H1 (cell line): ENCODE data around the gene SLC2A4. TPM values are rescaled to one million over a fixed set of nuclear protein-coding genes. Genes with fewer than 3 reads are reported as not detected.
A peak's percentile ranks its signal among the peaks of the same experiment; 100 is the strongest.

Experiments
- CTCF ChIA-PET: fragments of 300-600 bp; sonication (Branson Sonifier 250); formaldehyde crosslinking; loops from one replicate; lab custom pipeline; 2021; ENCODE audit not compliant: partially characterized antibody; lab: Charles Lee
- POLR2A ChIA-PET: fragments of 300-600 bp; sonication (Branson Sonifier 250); formaldehyde crosslinking; loops from one replicate; lab custom pipeline; 2021; ENCODE audit warnings: inconsistent platforms; ENCODE audit not compliant: partially characterized antibody; lab: Charles Lee
- DNase-seq, 2 experiments: peaks; one replicate each; pipeline versions ENCODE4 v3.0.0 to v3.0.0-alpha.2; 2010 to 2022; ENCODE audit warnings: low spot score in 2 of 2, low read depth in 1 of 2, mixed read lengths in 1 of 2
- FAIRE-seq: peaks from 2 replicates; lab custom pipeline; 2011; peaks lifted over from hg19 to GRCh38; lab: Jason Lieb, UNC
- H2AFZ ChIP-seq: 2 replicates; pipeline ENCODE4 v1.8.1; 2012; ENCODE audit warnings: low read length, inconsistent platforms
- H2AK5ac ChIP-seq: 2 replicates; pipeline ENCODE4 v1.6.1; 2013; ENCODE audit warnings: low read depth, low read length
- H2BK120ac ChIP-seq: replicated peaks from 2 replicates; pipeline ENCODE3; 2013; ENCODE audit warnings: low read depth, low read length, inconsistent platforms
- H2BK12ac ChIP-seq: 2 replicates; pipeline ENCODE4 v1.6.1; 2013; ENCODE audit warnings: low read depth, low read length
- H2BK15ac ChIP-seq: 2 replicates; pipeline ENCODE4 v1.6.1; 2013; ENCODE audit warnings: low read length
- H2BK20ac ChIP-seq: 2 replicates; pipeline ENCODE4 v1.6.1; 2013; ENCODE audit warnings: low read length
- H2BK5ac ChIP-seq: 2 replicates; pipeline ENCODE4 v1.6.1; 2013; ENCODE audit warnings: low read depth, low read length
- H3K14ac ChIP-seq: 2 replicates; pipeline ENCODE4 v1.6.1; 2013; ENCODE audit warnings: inconsistent platforms; ENCODE audit not compliant: insufficient read length
- H3K18ac ChIP-seq: 2 replicates; pipeline ENCODE4 v1.6.1; 2013; ENCODE audit warnings: low read length; ENCODE audit errors: extremely low read depth
- H3K23ac ChIP-seq: 2 replicates; pipeline ENCODE4 v1.6.1; 2013; ENCODE audit warnings: inconsistent platforms; ENCODE audit not compliant: insufficient read length
- H3K23me2 ChIP-seq: 2 replicates; pipeline ENCODE4 v1.6.1; 2013; ENCODE audit warnings: low read depth, low read length
- H3K27ac ChIP-seq: 2 replicates; pipeline ENCODE4 v1.6.1; 2011; ENCODE audit warnings: low read depth, low read length, inconsistent platforms
- H3K27me3 ChIP-seq, 4 experiments: replicated peaks in 1 of 4; 1 replicate in 1 of 4; 2 replicates in 3 of 4; pipeline versions ENCODE4 v1.6.1 to v1.8.1; 2011 to 2013; ENCODE audit warnings: low read length in 3 of 4, mild to moderate bottlenecking in 3 of 4, inconsistent platforms in 2 of 4, mixed read lengths in 2 of 4, moderate library complexity in 1 of 4; ENCODE audit not compliant: control insufficient read depth in 3 of 4, insufficient read depth in 3 of 4; ENCODE audit errors: extremely low read depth in 1 of 4
- H3K36me3 ChIP-seq, 4 experiments: 2 replicates each; pipeline versions ENCODE4 v1.6.1 to v1.8.1; 2011 to 2013; ENCODE audit warnings: mild to moderate bottlenecking in 4 of 4, low read length in 3 of 4, moderate library complexity in 2 of 4, control low read depth in 1 of 4, inconsistent platforms in 1 of 4; ENCODE audit not compliant: insufficient read depth in 4 of 4, control insufficient read depth in 2 of 4
- H3K4ac ChIP-seq: replicated peaks from 2 replicates; pipeline ENCODE3; 2013; ENCODE audit warnings: low read length, low read depth, mixed read lengths, inconsistent platforms; ENCODE audit not compliant: insufficient read length
- H3K4me1 ChIP-seq, 4 experiments: replicated peaks in 1 of 4; 1 replicate in 1 of 4; 2 replicates in 3 of 4; pipeline versions ENCODE4 v1.6.1 to v1.8.1; 2011 to 2013; ENCODE audit warnings: low read length in 3 of 4, inconsistent platforms in 2 of 4, mixed read lengths in 1 of 4; ENCODE audit not compliant: insufficient read depth in 4 of 4, control insufficient read depth in 3 of 4
- H3K4me2 ChIP-seq, 2 experiments: 2 replicates each; pipeline versions ENCODE4 v1.6.1 to v1.8.1; 2011 to 2013; ENCODE audit warnings: low read depth in 2 of 2, low read length in 2 of 2, control low read depth in 1 of 2, inconsistent platforms in 1 of 2, mild to moderate bottlenecking in 1 of 2; ENCODE audit not compliant: insufficient read depth in 1 of 2
- H3K4me3 ChIP-seq, 4 experiments: fragments of 200-600, 300-600 bp in 1 of 4; sonication (generic), shearing (Covaris generic), sonication (Bioruptor Twin) in 1 of 4; 2 replicates each; pipeline versions ENCODE4 v1.5.1 to v1.8.1; 2011 to 2016; ENCODE audit warnings: low read length in 4 of 4, low read depth in 3 of 4, control low read depth in 2 of 4, inconsistent platforms in 2 of 4, mild to moderate bottlenecking in 2 of 4, mixed read lengths in 1 of 4, moderate library complexity in 1 of 4; ENCODE audit not compliant: insufficient read depth in 2 of 4; ENCODE audit errors: extremely low read depth in 1 of 4
- H3K56ac ChIP-seq: replicated peaks from 2 replicates; pipeline ENCODE3; 2013; ENCODE audit warnings: low read depth, mild to moderate bottlenecking, mixed read lengths, low read length, inconsistent platforms; ENCODE audit not compliant: insufficient read length
- H3K79me1 ChIP-seq: 2 replicates; pipeline ENCODE4 v1.6.1; 2013; ENCODE audit warnings: low read depth, low read length, control low read depth
- H3K79me2 ChIP-seq, 2 experiments: 2 replicates each; pipeline versions ENCODE4 v1.6.1 to v1.8.1; 2012 to 2013; ENCODE audit warnings: low read length in 2 of 2, mild to moderate bottlenecking in 2 of 2, inconsistent platforms in 1 of 2; ENCODE audit not compliant: insufficient read depth in 2 of 2, control insufficient read depth in 1 of 2
- H3K9ac ChIP-seq, 4 experiments: replicated peaks in 1 of 4; 1 replicate in 1 of 4; 2 replicates in 3 of 4; pipeline versions ENCODE4 v1.6.1 to v1.8.1; 2011 to 2013; ENCODE audit warnings: low read depth in 3 of 4, low read length in 3 of 4, control low read depth in 2 of 4, mild to moderate bottlenecking in 2 of 4, moderate library complexity in 2 of 4, inconsistent platforms in 1 of 4; ENCODE audit errors: extremely low read depth in 1 of 4
- H3K9me3 ChIP-seq, 2 experiments: 2 replicates each; pipeline versions ENCODE4 v1.6.1 to v1.8.1; 2012 to 2013; ENCODE audit warnings: mild to moderate bottlenecking in 2 of 2, moderate library complexity in 2 of 2, control low read depth in 1 of 2, inconsistent platforms in 1 of 2, low read depth in 1 of 2, low read length in 1 of 2, mixed read lengths in 1 of 2; ENCODE audit not compliant: insufficient read depth in 2 of 2
- H4K20me1 ChIP-seq, 2 experiments: replicated peaks in 1 of 2; 2 replicates each; pipeline versions ENCODE3 to v1.8.1; 2011 to 2013; ENCODE audit warnings: inconsistent platforms in 2 of 2, low read length in 2 of 2, mild to moderate bottlenecking in 1 of 2; ENCODE audit not compliant: insufficient read depth in 2 of 2, control insufficient read depth in 1 of 2
- H4K5ac ChIP-seq: 2 replicates; pipeline ENCODE4 v1.6.1; 2013; ENCODE audit warnings: low read length, low read depth, mixed read lengths, inconsistent platforms; ENCODE audit not compliant: insufficient read length
- H4K8ac ChIP-seq: 2 replicates; pipeline ENCODE4 v1.8.0; 2013; ENCODE audit warnings: mild to moderate bottlenecking, moderate library complexity, low read length, inconsistent platforms; ENCODE audit not compliant: insufficient read depth; ENCODE audit errors: extremely low read depth
- H4K91ac ChIP-seq: replicated peaks from 2 replicates; pipeline ENCODE3; 2013; ENCODE audit warnings: low read length, mixed read lengths, inconsistent platforms; ENCODE audit not compliant: insufficient read length
- JUND ChIP-seq: IDR thresholded peaks from 2 replicates; pipeline ENCODE4 v1.6.1; 2011; ENCODE audit warnings: mild to moderate bottlenecking, improper control_type of control experiment, low read length
- NRF1 ChIP-seq: IDR thresholded peaks from 2 replicates; pipeline ENCODE4 v1.6.1; 2011; ENCODE audit warnings: mild to moderate bottlenecking, low read depth, low read length, improper control_type of control experiment
- SIRT6 ChIP-seq: IDR thresholded peaks from one replicate; pipeline ENCODE4 v1.7.1; 2012; ENCODE audit warnings: low read length, inconsistent platforms
- SP4 ChIP-seq: IDR thresholded peaks from 2 replicates; pipeline ENCODE4 v1.6.1; 2012; ENCODE audit warnings: low read length, inconsistent platforms
- TAF1 ChIP-seq: IDR thresholded peaks from 2 replicates; pipeline ENCODE4 v1.6.1; 2011; ENCODE audit warnings: mild to moderate bottlenecking, low read depth, low read length
- WGBS, 2 experiments: shearing (Covaris generic) in 1 of 2; methylation state at CpG; one replicate each; pipeline versions ENCODE4 v1.1.6 to v1.1.7; 2013 to 2015; ENCODE audit warnings: low lambda C conversion rate in 2 of 2, mixed read lengths in 2 of 2, inconsistent platforms in 1 of 2, low coverage in 1 of 2, missing lambda C conversion rate in 1 of 2; ENCODE audit not compliant: insufficient replicate concordance in 2 of 2, insufficient coverage in 1 of 2, insufficient read length in 1 of 2; ENCODE audit errors: extremely low coverage in 1 of 2, missing lambda C conversion rate in 1 of 2; 5-methylcytosine and 5-hydroxymethylcytosine counted together
- polyA plus RNA-seq, 7 experiments: library from polyadenylated mRNA; depleted of rRNA in 3 of 7; stranded (reverse) in 5 of 7; unstranded in 2 of 7; fragments of >200 nt in 5 of 7; fragments of 200-250 nt in 2 of 7; gene quantifications; 1 replicate in 5 of 7; 2 replicates in 1 of 7; 4 replicates in 1 of 7; pipeline versions ENCODE4 v1.2.1 to v1.2.3, GENCODE V29; 2011 to 2013; ENCODE audit warnings: missing spikeins in 2 of 7, mixed read lengths in 2 of 7
- total RNA-seq: library from RNA; stranded (reverse); fragmentation: NEBNext Ultra II Directional; extraction: Animal tissue kit (Norgen Biotek cat#: 25700); gene quantifications from 2 replicates; pipeline ENCODE4 v1.2.1, GENCODE V29; 2021
- TF ChIP-seq, protein P1 (sequence below): IDR thresholded peaks from 2 replicates; pipeline ENCODE4 v1.6.1; 2012; ENCODE audit warnings: inconsistent platforms

The SLC2A4 gene
- total and polyA plus RNA-seq, 2 of the 8 experiments (the other 6 are each of a cell fraction or from before 2014, with no cell fraction given), result 5.7 to 6.9 TPM

GRCh38 chr17:7293159-7293558 is 11.6 kb downstream of the SLC2A4 start:
- H3K18ac ChIP-seq, result no peak overlapping the region
- no peak overlapping the region for H3K23ac ChIP-seq
- POLR2A ChIA-PET, result interaction anchor here (0.7 to 6.7 kb wide), 12 partner anchors 8 to 72 kb away, joined by 3 to 94 read pairs (median 6); partner anchors contain the start of genes DVL2, GABARAP, GPS2 and PHF23
- CTCF ChIA-PET, result interaction anchor here (1.0 to 5.7 kb wide), 3 partner anchors 11 to 15 kb away, joined by 3 to 46 read pairs (median 3); partner anchors contain the start of gene SLC2A4
- no peak overlapping the region for H2BK5ac ChIP-seq
- no peak overlapping the region for H3K4ac ChIP-seq
- H3K79me2 ChIP-seq, result no peaks in the 10 kb centered on the region
- H3K23me2 ChIP-seq, result peaks cover 2% of the 10 kb centered on the region; the same call in 1 of the 2 replicates
- no peak for DNase-seq
- H2AK5ac ChIP-seq, result no peak overlapping the region
- H4K8ac ChIP-seq, result no peak overlapping the region
- H3K4me2 ChIP-seq, result peak overlapping the region; percentile 65 to 82; a peak in 2 of 4 replicates
- H3K27me3 ChIP-seq, result peaks cover 3 to 11% (median 9%) of the 10 kb centered on the region in 4 experiments
- H3K4me3 ChIP-seq, result peak overlapping the region in 1 of 4 experiments; percentile 65; a peak in 4 of 8 replicates
- no peak overlapping the region for H2BK15ac ChIP-seq
- no peak overlapping the region for H4K91ac ChIP-seq
- no peak overlapping the region for H3K56ac ChIP-seq
- TF ChIP-seq SP4 (no peak), NRF1 (no peak), TAF1 (no peak), JUND (no peak), SIRT6 (no peak)
- TF ChIP-seq, protein P1, sequence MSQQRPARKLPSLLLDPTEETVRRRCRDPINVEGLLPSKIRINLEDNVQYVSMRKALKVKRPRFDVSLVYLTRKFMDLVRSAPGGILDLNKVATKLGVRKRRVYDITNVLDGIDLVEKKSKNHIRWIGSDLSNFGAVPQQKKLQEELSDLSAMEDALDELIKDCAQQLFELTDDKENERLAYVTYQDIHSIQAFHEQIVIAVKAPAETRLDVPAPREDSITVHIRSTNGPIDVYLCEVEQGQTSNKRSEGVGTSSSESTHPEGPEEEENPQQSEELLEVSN, result no peak
- TF ChIP-seq, all 59 proteins: peak for 0
- Histone ChIP-seq H4K5ac (no peak overlapping the region), H3K79me1 (peaks cover 2% of the 10 kb centered on the region; the same call in 1 of the 2 replicates), H2AFZ (no peak overlapping the region), H3K9me3 (no peaks in the 10 kb centered on the region; a peak in 1 of 4 replicates), H3K27ac (no peak overlapping the region), H2BK120ac (no peak overlapping the region), H3K4me1 (peaks cover 0 to 14% (median 9%) of the 10 kb centered on the region in 4 experiments; a peak in 6 of 7 replicates), H3K36me3 (no peaks in the 10 kb centered on the region), H2BK12ac (no peak overlapping the region), H2BK20ac (no peak overlapping the region), H3K9ac (no peak overlapping the region), H4K20me1 (peaks cover 0 to 9% of the 10 kb centered on the region in 2 experiments), H3K14ac (no peak overlapping the region)
- no peak for FAIRE-seq
- WGBS, 2 experiments, result 93% methylated on average over 11 of the region's 11 CpGs; no CpG with 5 or more reads in 1 of the 2 experiments
